EH (cell line): Measurements from ENCODE around the gene HIC1.
A peak's percentile ranks its signal among the peaks of the same experiment; 100 is the strongest.

Experiments
- DNase-seq: peaks from one replicate; pipeline ENCODE4 v3.0.0-alpha.2; 2015; ENCODE audit warnings: low read depth

HIC1 gene

GRCh38 chr17:2044263-2044894 is 10.5 kb upstream of the HIC1 start:
- DNase-seq = no peak

GRCh38 chr17:2047590-2047989 is 7.3 kb upstream of the HIC1 start:
- no peak for DNase-seq

- DNase-seq = no peak
These were observed 6.1 kb upstream of the HIC1 start for GRCh38 chr17:2048805-2049204.

- peak; percentile 81 for DNase-seq
These were observed 5.3 kb upstream of the HIC1 start for GRCh38 chr17:2049333-2050299.

- peak; percentile 77 for DNase-seq
These were observed 4.4 kb upstream of the HIC1 start for GRCh38 chr17:2050300-2051060.

- peak; percentile 69 for DNase-seq
These were observed 3.6 kb upstream of the HIC1 start for GRCh38 chr17:2051061-2051932.

GRCh38 chr17:2051933-2052559 is 2.9 kb upstream of the HIC1 start:
- no peak for DNase-seq

- DNase-seq = peak; percentile 77
These were observed 1.3 kb upstream of the HIC1 start for GRCh38 chr17:2053380-2054261.

- no peak for DNase-seq
These were observed 716 bp upstream of the HIC1 start for GRCh38 chr17:2054262-2054511.

- DNase-seq = peak; percentile 73
These were observed 646 bp downstream of the HIC1 start for GRCh38 chr17:2055292-2056205.

GRCh38 chr17:2056206-2057174 is 1.6 kb downstream of the HIC1 start:
- peak; percentile 74 for DNase-seq

- DNase-seq = peak; percentile 42
These were observed 2.4 kb downstream of the HIC1 start for GRCh38 chr17:2057175-2057759.

- DNase-seq = no peak
These were observed 3.1 kb downstream of the HIC1 start for GRCh38 chr17:2057760-2058585.

GRCh38 chr17:2058586-2059546 is 4.0 kb downstream of the HIC1 start:
- peak; percentile 66 for DNase-seq

GRCh38 chr17:2059547-2060384 is 4.9 kb downstream of the HIC1 start:
- DNase-seq = no peak
